ENCODE results near the gene GIGYF1.
"Not testable (repeated sequence)": the region's sequence is repeated elsewhere in the genome, so short reads cannot be mapped to it uniquely, and the experiment has no call there.

Gene GIGYF1

GRCh38 chr7:100708395-100708794 lies 14.3 kb upstream of the GIGYF1 start:
- no peak for DNase-seq

GRCh38 chr7:100706672-100707311 lies 12.7 kb upstream of the GIGYF1 start:
- DNase-seq, result no peak

- peak; percentile 94 to 98 (median 96) for DNase-seq
Observed at GRCh38 chr7:100705753-100706671, 12.0 kb upstream of the GIGYF1 start, which contains the start of gene POP7. POP7 (plus strand) TSS chr7:100706121; CDS start chr7:100706831, 710 bp downstream.

- DNase-seq, result peak; percentile 59 to 78 (median 66)
Observed at GRCh38 chr7:100705320-100705752, 11.3 kb upstream of the GIGYF1 start.

- not testable (repeated sequence) for DNase-seq
Observed at GRCh38 chr7:100701089-100701488, 7.0 kb upstream of the GIGYF1 start.

- no peak for DNase-seq
Observed at GRCh38 chr7:100699018-100699417, 5.0 kb upstream of the GIGYF1 start.

GRCh38 chr7:100696123-100696521 lies 2.1 kb upstream of the GIGYF1 start:
- no peak for DNase-seq

- no peak for DNase-seq
Observed at GRCh38 chr7:100693312-100694097, 545 bp downstream of the GIGYF1 start.

- no peak for DNase-seq
Observed at GRCh38 chr7:100692578-100692961, 1.5 kb downstream of the GIGYF1 start.

- peak; percentile 60 to 78 (median 70) for DNase-seq
Observed at GRCh38 chr7:100691676-100692577, 2.1 kb downstream of the GIGYF1 start.

- no peak for DNase-seq
Observed at GRCh38 chr7:100689230-100690135, 4.6 kb downstream of the GIGYF1 start.

- no peak for DNase-seq
Observed at GRCh38 chr7:100688326-100688860, 5.7 kb downstream of the GIGYF1 start.

GRCh38 chr7:100687751-100688300 lies 6.2 kb downstream of the GIGYF1 start:
- DNase-seq, result no peak

GRCh38 chr7:100687261-100687660 lies 6.8 kb downstream of the GIGYF1 start:
- DNase-seq, result no peak

- DNase-seq, result no peak
Observed at GRCh38 chr7:100686822-100687211, 7.2 kb downstream of the GIGYF1 start.

GRCh38 chr7:100686201-100686821 lies 7.7 kb downstream of the GIGYF1 start:
- DNase-seq, result no peak

GRCh38 chr7:100685631-100686145 lies 8.4 kb downstream of the GIGYF1 start:
- DNase-seq, result no peak

GRCh38 chr7:100685049-100685605 lies 8.9 kb downstream of the GIGYF1 start:
- no peak for DNase-seq

GRCh38 chr7:100684534-100685042 lies 9.5 kb downstream of the GIGYF1 start:
- DNase-seq, result no peak
